ENCODE results near the gene TFDP2. TPM values are rescaled to one million over a fixed set of nuclear protein-coding genes. Genes with fewer than 3 reads are reported as not detected.
A peak's percentile ranks its signal among the peaks of the same experiment; 100 is the strongest.

The TFDP2 gene
- total RNA-seq, 2 experiments from 2014 or later, result 33.1 to 34.2 TPM

DNA sequence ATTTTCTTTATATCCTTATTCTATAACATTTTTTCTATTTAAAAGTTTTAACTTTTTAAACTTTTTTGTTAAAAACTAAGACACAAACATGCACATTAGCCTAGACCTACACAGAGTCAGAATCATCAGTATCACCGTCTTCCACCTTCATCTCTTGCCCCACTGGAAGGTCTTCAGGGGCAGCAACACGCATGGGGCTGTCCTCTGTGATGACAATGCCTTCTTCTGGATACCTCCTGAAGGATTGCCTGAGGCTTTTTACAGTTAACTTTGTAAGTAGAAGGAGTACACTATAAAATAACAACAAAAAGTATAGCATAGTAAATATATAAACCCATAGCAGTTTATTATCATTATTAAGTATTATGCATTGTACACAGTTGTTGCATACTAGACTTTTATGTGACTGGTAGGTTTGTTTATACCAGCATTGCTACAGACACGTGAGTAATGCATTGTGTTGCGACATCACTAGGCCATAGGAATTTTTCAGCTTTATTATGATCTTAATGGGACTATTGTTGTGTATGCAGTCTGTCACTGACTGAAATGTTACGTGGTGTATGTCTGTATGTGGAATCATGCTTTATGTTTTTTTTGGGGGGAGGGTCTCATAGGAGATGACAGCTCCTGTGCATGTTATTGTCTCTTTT is 254.7 kb downstream of the TFDP2 start:
- DNase-seq (peak in 2 of 14 experiments; percentile 32 to 38), ATAC-seq (ENCODE audit: poor library complexity) (no peak)
- H3K9me3 Mint-ChIP-seq, result no peaks in the 10 kb centered on the region
- no peak overlapping the region for H3K4me3 Mint-ChIP-seq
- peaks cover 26% of the 10 kb centered on the region for H3K4me1 Mint-ChIP-seq (ENCODE audit: low read depth)
- Histone ChIP-seq H3K36me3 (ENCODE audit: insufficient read depth, low read length) (no peaks in the 10 kb centered on the region), H3K9me3 (ENCODE audit: control insufficient read depth in 1 of 2, insufficient read depth in 1 of 2, low read length in 2 of 2) (peaks cover 0 to under 1% of the 10 kb centered on the region in 2 experiments), H3K27me3 (ENCODE audit: control insufficient read depth in 1 of 2, insufficient read depth in 2 of 2, low read length in 2 of 2) (no peaks in the 10 kb centered on the region), H3K27ac (ENCODE audit: low read depth in 1 of 2, low read length in 2 of 2) (no peak overlapping the region), H3K4me1 (ENCODE audit: insufficient read depth, low read length) (no peaks in the 10 kb centered on the region), H3K4me3 (ENCODE audit: low read length) (no peak overlapping the region)
- peaks cover 36% of the 10 kb centered on the region for H3K36me3 Mint-ChIP-seq (ENCODE audit: low read depth)
- CTCF ChIA-PET, result no interaction called here
- no peak overlapping the region for H3K27ac Mint-ChIP-seq
- TF ChIP-seq, protein P1, sequence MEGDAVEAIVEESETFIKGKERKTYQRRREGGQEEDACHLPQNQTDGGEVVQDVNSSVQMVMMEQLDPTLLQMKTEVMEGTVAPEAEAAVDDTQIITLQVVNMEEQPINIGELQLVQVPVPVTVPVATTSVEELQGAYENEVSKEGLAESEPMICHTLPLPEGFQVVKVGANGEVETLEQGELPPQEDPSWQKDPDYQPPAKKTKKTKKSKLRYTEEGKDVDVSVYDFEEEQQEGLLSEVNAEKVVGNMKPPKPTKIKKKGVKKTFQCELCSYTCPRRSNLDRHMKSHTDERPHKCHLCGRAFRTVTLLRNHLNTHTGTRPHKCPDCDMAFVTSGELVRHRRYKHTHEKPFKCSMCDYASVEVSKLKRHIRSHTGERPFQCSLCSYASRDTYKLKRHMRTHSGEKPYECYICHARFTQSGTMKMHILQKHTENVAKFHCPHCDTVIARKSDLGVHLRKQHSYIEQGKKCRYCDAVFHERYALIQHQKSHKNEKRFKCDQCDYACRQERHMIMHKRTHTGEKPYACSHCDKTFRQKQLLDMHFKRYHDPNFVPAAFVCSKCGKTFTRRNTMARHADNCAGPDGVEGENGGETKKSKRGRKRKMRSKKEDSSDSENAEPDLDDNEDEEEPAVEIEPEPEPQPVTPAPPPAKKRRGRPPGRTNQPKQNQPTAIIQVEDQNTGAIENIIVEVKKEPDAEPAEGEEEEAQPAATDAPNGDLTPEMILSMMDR (IDR thresholded peaks at IDR 0.05), result no peak
- intact Hi-C loops (cut with DNase I, micrococcal nuclease), result no loop called here
- no peaks in the 10 kb centered on the region for H3K27me3 Mint-ChIP-seq
- POLR2A ChIA-PET, result no interaction called here

Other genes starting within 250 kb of the TFDP2 start
- 10 to 100 TPM; 12.1 to 14.2 TPM for gene GK5, start 76.0 kb upstream of the TFDP2 start, total RNA-seq

All from CD4-positive, alpha-beta T cell (primary cell).